ENCODE results near the gene ARHGEF2.
"Not testable (repeated sequence)": the region's sequence is repeated elsewhere in the genome, so short reads cannot be mapped to it uniquely, and the experiment has no call there.

ARHGEF2 gene

DNA sequence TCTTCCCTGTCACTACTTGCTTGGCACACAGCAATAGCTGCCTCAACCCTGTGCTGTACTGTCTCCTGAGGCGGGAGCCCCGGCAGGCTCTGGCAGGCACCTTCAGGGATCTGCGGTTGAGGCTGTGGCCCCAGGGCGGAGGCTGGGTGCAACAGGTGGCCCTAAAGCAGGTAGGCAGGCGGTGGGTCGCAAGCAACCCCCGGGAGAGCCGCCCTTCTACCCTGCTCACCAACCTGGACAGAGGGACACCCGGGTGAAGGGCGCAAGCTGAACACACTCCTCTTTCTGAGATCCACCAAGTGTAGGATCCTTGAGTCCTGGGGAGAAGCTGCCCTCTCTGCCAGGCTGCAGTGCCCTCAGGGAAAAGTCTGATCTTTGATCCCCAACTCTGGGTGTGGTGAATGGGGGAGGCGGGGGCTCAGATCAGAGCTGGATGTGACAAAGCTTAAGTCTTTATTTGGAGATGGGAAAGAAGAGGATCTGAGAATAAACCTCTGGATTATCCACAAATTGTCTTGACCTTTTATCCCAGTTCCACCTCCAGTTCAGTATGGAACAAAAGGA is 35.7 kb downstream of the ARHGEF2 start:
- DNase-seq (ENCODE audit: low spot score), result no peak

DNA sequence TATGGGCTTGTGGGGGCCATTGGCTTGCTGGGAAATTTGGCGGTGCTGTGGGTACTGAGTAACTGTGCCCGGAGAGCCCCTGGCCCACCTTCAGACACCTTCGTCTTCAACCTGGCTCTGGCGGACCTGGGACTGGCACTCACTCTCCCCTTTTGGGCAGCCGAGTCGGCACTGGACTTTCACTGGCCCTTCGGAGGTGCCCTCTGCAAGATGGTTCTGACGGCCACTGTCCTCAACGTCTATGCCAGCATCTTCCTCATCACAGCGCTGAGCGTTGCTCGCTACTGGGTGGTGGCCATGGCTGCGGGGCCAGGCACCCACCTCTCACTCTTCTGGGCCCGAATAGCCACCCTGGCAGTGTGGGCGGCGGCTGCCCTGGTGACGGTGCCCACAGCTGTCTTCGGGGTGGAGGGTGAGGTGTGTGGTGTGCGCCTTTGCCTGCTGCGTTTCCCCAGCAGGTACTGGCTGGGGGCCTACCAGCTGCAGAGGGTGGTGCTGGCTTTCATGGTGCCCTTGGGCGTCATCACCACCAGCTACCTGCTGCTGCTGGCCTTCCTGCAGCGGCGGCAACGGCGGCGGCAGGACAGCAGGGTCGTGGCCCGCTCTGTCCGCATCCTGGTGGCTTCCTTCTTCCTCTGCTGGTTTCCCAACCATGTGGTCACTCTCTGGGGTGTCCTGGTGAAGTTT is 36.4 kb downstream of the ARHGEF2 start:
- DNase-seq (ENCODE audit: low spot score), result no peak

DNA sequence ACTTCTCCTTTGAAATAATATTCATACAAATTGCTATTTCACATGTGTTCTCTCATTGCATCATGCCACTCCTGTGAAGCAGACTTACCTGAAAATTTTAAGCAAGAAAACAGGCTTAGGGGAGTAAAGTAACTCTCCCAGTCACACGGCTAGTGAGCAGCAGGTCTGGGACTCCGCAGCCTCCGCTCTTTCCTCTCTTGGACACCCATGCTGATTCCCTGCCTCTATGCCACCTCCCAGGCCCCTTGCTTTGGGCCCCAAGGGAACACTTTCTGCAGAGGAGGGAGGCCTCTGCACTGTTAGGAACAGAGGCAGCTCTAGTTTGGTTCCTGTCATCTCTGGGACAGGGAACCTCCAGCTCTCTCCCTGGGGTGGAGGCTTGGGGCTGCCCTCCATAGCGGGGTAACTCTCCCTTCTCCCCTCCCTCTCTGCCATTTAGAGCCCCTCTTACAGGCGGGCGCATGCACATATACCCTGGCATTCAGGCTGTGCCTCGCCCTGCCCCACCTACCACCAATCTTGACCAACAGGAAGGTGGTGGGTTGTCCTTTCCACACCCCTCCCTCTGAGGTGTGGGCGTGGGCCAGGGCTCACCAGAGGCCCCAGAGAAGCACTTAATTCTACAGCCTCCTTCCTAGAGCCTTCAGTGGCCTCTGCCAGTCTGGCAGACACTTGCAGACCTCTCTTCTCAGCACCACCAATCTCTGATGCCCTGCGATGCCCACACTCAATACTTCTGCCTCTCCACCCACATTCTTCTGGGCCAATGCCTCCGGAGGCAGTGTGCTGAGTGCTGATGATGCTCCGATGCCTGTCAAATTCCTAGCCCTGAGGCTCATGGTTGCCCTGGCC is 37.1 kb downstream of the ARHGEF2 start, which contains the start of gene RXFP4:
Gene RXFP4, plus strand, starts transcription at position 646 of the 852 bp plus-strand sequence. Its CDS starts 72 bp downstream, at position 718.
- no peak for DNase-seq (ENCODE audit: low spot score)

DNA sequence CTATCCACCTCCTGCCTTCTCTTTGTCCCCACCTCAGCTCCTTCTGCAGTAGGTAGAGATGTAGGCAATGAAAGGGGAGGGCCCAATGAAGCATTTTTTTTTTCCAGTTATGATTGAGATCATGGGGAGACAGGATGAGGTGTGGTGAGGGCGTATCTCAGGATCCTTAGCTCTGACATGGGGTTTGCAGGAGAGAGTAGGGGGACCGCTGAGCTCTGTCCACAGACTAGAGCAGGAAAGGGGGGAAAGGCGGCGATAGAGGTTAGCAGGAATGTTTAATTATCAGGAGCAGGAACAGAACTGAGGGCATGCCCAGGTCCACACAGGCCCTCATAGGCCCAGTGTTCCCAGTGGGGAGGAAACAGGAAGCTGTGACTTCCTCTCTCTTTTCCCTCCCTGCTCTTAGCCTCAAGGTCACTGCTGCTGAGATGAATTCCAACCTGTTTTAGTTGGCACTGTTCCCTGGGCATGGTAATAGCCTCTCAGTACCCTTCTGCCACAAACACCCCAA is 37.8 kb downstream of the ARHGEF2 start:
- no peak for DNase-seq (ENCODE audit: low spot score)

DNA sequence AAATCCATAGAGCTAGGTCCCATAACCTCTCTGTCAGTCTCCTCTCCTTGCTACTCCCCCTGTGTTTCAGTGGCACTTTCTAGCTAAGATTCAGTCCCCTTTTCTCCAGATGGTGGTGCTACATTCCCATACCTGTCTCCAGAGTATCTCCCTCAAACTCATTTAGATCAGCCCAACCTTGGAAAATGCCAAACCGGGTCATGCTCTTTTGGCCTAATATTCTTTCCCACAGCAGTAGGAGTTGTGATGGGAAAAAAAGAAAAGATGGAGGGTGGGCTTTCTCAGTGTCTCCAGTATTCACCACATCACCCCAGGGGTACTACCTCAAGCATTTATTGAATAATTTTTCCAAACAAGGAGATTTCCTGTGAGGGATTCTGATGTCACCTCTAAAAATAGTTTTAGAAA is 40.1 kb downstream of the ARHGEF2 start:
- DNase-seq (ENCODE audit: low spot score), result peak; percentile 69

DNA sequence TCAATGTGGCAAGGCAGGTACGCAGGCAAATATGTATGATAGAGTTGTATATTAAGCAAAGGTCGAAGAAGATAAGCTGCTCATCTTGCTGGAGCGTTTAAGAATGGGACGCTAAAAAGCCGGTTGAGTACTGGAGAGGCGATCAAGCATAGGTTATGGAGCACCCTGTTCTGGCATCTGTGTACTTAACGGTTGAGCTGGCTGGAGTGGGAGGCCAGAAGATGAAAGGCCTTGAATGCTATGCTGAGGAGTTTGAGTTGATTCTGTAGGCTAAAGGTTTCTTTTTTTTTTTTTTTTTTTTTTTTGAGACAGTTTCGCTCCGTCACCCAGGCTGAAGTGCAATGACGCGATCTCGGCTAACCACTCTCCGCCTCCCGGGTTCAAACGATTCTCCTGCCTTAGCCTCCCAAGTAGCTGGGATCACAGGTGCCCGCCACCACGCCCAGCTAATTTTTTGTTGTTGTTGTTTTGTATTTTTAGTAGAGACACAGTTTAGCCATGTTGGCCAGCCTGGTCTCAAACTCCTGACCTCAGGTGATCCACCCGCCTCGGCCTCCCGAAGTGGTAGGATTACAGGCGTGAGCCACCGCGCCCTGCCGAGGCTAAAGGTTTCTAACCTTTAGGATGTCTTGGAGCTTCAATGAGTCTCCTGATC is 43.3 kb downstream of the ARHGEF2 start:
- no peak for DNase-seq (ENCODE audit: low spot score)

DNA sequence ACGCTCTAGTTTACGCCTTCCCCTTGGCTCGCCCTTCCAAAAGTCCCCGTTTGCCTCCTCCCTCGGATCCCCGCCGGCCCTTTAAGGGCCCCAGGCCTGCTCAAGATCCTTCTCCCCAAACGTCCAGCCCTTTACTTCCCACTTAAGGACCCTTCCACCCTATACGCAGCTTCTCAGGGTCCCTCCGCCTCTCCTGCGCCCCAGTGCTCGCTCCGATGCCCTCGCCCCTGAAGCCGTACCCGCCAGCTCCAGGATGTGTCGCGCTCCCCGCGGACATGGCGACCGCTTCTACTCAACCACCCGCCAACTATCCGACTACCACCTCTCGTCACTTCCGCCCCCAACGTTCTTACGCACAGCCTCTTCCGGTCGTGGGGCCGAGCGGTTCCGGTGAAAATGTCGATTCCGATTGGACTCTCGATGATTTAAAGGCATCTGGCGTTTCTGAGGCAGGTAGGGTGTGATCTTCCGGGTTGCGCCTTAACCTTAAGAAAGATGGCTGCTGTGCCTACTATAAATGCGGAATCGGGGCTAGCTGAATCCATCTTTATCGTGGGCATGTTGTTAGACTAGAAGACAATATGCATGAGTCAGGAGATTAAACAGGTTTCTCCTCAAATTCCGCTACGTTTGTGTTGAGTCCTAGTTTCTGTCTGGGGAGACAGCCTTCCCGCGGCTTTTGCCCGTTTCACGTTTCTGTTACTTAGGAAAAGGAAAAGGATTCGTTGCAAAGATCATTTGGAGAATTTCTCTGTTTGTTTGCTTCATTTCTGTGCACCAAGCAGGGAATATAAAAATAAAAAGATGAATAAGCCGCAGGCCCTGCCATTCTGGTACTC is 44.0 kb downstream of the ARHGEF2 start, which contains the start of gene KHDC4:
Gene KHDC4, minus strand, starts transcription at position 317 of the 839 bp plus-strand sequence. Its CDS starts 40 bp downstream, at position 277.
- DNase-seq (ENCODE audit: low spot score), result peak; percentile 97

DNA sequence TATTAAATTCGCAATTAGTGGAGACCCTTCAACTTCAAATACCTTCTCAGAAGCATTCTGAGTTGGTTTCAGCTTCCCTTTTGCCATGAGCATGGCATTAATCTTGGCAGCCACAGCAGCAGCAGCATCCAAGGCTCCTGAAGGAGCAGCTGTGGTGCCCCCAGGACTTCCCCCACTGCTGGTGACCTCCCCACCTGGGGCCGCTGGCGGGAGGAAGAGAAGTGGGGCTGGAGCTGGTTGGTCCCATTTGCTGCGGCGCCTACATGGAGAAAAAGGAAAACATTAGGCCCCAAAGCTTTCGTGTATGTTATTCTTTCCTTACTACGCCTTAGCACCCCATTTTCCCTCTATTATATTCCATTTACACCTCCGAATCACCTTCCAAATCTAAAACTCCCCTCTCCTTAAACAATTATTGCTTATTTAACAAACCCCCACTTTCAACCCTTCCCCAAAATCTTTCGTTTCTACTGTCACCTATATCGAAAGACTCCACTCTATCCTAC is 44.7 kb downstream of the ARHGEF2 start:
- DNase-seq (ENCODE audit: low spot score), result no peak

DNA sequence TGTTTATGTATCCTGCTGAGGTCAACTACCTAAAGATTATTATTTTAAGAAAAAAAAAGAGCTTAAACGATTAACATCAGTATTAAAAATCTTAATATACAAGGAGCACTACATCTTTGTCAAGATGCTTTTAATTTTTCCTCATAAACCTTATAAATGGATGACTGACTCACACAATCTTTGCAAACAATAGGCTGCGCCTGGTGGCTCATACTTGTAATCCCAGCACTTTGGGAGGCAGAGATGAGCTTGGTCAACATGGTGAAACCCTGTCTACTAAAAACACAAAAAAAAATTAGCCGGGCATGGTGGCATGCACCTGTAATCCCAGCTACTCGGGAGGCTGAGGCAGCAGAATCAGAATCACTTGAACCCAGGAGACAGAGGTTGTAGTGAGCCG is 45.9 kb downstream of the ARHGEF2 start:
- DNase-seq (ENCODE audit: low spot score), result no peak

DNA sequence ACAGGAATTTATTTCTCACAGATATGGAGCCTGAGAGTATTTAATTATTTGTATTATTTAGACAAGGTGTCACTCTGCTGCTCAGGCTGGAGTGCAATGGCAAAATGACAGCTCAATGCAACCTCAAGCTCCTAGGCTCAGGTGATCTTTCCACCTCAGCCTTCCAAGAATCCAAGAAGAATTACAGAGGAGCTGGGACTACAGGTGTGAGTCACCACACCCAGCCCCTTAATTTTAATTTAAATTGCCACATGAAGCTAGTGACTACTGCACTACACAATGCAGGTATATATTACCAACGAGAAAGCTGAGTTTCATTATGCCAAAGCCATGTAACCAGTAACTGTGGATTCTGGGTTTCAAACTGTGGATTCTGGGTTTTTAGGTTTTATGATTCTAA is 46.3 kb downstream of the ARHGEF2 start:
- no peak for DNase-seq (ENCODE audit: low spot score)

DNA sequence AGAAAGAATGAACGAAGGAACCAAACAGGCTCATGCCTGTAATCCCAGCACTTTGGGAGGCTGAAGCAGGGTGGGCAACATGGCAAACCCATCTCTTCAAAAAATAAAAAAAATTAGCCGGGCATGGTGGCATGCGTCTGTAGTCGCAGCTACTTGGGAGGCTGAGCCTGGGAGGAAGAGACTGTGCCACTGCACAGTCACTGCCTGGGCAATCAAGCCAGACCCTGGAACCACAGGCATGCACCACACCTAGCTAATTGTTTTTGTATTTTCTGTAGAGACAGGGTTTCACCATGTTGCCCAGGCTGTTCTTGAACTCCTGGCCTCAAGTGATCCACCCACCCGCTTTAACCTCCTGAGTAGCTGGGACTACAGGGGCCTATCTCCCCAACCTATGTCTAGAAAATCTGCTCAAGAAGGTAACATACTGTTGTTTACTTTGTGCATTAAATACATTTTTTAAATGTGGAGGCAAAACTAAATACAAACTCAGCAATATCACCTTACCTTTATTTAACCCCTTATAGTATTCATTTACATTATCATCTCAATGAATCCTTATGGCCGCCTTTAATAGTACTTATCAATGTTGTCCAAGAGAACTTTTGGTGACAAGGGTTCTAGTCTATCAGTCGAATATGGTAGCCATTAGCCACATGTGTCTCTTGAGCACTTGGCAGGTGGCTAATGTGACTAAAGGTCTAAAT is 46.9 kb downstream of the ARHGEF2 start:
- no peak for DNase-seq (ENCODE audit: low spot score)

DNA sequence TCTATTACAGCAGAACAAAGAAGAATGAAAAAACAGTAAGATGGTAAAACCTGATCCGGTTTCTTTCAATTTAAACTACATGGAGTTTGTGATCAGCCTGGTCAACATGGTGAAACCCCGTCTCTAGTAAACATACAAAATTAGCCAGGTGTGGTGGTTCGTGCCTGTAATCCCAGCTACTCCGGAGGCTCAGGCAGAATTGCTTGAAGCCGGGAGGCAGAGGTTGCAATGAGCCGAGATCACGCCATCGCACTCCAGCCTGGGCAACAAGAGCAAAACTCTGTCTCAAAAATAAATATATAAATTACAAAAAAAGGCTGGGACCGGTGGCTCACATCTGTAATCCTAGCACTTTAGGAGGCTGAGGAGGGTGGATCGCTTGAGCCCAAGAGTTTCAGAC is 47.6 kb downstream of the ARHGEF2 start:
- not testable (repeated sequence) for DNase-seq (ENCODE audit: low spot score)

DNA sequence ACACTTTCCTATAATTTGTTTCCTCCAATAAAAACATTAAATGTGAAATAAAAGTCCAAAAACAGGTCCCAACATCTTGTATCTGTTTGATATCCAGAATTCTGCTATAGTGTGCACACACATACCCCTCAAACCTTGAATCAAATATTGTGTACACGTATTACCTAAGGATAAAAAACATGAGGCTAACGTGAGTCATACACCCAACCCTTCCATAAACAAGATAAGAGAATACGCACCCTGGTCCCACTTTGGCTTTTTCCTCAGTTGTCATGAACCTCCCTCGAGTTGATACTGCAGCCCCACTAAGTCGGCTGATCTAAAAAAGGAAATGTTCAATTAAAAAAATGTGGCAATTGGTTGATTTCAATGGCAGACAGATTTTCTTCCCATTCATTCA is 49.3 kb downstream of the ARHGEF2 start:
- DNase-seq (ENCODE audit: low spot score), result no peak

DNA sequence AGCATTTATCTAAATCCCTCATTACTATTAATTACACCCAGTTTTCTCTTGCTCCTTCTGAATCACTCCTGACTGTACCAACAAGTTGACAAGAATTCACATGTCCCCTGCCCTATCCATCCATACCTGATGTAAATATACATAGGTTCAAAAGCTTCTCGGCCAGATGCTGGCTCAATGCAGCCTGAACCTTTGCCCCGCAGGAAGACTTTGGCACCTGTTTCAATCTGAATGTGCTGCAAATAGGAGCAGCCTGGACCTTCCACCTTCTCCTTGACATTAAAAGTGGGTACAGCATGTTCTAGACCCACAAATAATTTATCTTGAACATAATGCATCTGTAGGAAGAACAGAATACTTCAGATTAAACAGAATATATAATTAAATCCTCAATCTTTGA is 52.8 kb downstream of the ARHGEF2 start:
- DNase-seq (ENCODE audit: low spot score), result no peak

DNA sequence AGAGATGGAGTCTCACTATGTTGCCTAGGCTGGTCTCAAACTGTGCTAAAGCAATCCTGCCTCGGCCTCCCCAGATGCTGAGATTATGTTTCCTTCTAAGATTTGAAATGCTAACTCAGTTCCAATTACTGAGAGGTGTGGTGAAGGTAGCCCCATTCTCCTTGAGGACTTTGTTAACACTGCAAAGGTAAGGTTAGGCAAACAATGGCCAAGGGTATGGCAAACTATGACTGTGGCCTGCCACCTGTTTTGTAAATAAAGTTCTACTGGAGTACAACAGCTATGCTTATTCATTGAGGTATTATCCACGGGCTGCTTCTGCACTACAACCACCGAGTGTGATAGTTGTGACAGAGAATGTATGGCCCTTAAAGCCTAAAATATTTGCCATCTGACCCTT is 57.6 kb downstream of the ARHGEF2 start:
- DNase-seq (ENCODE audit: low spot score), result no peak

DNA sequence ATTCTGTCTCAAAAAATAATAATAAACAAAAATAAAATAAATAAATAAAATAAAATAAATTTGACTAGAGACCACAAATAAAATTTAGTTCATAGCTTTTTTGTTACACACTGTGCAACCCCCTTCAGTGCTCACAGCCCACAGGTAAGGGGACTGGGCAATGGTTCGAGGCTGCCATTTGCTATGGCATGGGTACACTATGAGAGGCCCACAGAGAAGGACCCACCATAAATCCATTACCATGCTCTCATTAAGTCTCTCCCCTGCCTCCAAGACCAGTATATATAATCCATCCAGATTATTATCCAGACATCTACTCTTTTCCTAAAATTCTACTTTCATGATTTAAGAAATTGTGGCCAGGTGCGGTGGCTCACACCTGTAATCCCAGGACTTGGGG is 58.5 kb downstream of the ARHGEF2 start:
- no peak for DNase-seq (ENCODE audit: low spot score)

DNA sequence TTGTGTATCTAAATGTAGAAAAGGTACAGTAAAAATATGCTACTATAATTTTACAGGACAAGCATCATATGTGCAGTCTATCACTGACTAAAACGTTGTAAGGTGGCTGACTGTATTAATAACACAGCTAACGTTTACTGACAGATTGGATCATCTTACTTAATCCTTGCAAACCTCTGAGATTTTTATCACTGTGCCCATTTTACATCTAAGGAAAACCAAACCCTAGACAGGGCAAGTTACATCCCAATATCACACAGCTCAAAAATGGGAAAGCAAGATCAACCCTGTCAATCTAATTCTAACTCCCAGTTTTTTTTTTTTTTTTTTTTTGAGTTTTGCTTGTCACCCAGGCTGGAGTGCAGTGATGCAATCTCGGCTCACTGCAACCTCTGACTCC is 59.7 kb downstream of the ARHGEF2 start:
- no peak for DNase-seq (ENCODE audit: low spot score)

DNA sequence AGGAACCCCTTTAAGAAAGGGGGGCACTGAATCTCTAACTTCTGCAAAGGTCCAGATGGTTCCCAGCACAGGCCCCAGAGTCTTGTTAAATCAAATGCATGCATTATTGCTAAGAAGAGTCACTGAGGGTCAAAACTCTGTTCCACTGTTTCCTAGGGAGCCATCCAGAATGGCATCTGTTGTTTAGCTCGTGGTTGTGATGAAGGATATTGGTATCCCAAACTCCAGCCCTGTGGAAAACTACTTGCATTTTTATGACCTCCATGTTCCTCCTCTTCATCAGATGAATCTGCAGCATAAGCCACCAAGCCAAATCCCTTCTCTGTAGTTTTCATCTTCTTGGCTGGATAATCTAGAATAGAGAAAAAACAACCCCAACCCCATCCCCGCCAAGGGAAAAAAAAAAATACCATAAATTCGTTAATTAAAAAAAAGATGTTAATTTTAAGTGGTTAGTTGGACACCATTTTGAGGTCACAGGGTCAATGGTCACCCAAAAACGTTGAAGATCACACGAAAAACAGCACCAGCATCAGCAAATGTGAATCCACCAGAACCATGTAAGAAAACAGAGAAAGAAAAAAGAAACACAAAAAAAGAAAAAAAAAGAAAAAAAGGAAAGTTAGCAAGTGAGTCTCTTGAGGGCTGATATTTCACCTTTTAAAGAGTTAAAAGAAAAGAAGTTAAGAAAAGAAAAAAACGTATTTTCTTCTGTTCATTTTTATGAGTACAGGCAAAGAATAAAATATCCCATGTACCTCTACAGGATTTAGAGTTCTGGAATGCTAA is 64.2 kb downstream of the ARHGEF2 start:
- DNase-seq (ENCODE audit: low spot score), result peak; percentile 37

DNA sequence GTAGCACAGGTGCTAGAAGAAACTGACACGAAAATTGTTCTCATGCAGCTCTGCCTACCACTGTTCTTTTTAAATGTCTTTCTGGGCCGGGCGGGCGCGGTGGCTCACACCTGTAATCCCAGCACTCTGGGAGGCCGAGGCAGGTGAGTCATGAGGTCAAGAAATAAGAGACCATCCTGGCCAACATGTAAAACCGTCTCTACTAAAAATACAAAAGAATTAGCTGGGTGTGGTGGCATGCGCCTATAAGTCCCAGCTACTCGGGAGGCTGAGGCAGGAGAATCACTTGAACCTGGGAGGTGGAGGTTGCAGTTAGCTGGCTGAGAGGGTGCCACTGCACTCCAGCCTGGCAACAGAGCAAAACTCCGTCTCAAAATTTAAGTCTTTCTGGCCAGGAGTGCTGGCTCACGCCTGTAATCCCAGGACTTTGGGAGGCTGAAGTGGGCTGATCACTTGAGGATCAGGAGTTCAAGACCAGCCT is 66.3 kb downstream of the ARHGEF2 start:
- no peak for DNase-seq (ENCODE audit: low spot score)

Data from AG08395 (cell line).